ENCODE measurements around the gene PCBP2. TPM values are rescaled to one million over a fixed set of nuclear protein-coding genes. Genes with fewer than 3 reads are reported as not detected.

PCBP2 gene
- total RNA-seq, 1 donor from 2014 or later, result 520 TPM

DNA sequence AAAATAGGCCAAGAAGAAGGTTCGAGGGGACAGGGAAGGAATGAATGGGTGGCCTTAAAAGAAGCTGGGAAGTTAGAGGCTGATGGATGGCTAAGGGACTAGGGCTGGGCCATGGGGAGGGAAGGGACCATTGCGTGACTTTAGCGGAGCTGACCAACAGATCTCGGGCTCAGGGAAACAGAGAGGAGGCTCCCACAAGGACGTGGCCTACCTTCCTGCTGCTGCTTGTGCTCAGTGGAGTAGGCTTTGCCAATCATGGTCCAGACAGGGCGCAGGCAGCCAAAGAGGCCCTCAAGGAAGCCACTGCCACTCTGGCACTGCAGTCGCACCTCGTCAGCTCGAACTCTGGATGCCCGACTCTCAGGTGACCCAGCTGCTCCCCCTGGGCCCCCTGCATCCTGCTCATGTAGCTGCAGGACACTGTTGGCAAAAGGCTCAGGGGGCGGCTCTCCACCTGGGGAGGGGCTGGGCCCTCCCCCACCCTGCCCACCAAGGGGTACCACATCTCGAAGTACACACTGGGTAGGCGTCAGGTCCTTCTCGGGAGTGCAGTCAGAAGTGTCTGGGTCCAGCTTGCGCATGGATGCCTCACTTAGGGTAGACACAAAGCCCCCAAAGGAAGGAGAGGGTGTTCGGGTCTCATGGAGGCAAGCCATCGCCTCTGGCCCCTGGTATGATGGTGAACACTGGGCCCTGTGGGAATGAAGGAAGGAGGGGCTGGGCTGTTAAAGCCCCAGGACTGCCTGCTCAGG is 35.0 kb downstream of the PCBP2 start:
- peak; percentile 70 for DNase-seq (ENCODE audit: low spot score)
- intact Hi-C loops (cut with DNase I), result no loop called here

DNA sequence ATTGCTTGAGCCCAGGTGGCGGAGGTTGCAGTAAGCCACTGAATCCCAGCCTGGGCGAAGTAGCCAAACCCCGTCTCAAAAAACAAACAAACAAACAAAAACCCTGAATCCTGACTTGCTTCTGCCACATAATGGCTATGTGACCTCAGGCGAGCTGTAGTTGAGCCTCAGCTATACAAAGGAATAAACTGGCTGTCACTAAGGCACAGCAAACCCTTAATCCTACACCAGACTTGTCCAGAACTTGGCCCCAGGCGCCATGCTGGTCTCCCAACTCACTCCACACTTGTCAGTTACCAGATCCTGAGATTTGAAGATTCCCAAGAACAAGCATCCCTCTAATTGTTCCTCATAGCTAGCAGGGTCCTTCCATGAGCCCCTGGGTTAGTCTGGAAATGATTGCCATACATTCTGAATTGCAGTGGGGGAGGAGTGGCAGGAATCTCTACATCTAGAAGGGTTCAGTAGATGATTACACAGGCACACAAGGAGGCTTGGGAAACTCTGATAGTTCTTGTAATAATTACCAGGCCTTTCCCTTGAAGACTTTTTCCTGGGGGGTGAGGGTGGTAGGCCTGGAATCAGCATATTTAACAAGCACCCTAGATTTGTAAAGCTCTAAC is 37.5 kb downstream of the PCBP2 start:
- DNase-seq (ENCODE audit: low spot score), result no peak
- intact Hi-C loops (cut with DNase I), result no loop called here

DNA sequence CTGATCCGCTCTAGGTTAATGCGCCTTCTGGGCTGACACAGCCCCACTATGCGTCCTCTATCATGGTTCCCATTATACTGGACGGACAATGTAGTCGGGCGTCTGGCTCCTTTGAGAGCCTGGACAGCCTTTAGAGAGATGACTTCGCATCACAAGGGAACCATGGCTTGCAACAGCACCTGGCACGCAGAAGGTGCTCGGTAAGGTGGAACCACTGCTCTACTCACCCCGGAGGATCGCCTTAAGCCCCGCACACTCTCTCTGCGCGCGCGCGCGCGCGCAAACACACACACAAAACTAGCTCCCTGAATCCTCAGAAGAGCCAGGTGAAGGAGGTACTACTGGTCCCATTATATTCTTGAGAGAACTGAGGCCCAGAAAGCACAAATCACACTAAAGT is 40.3 kb downstream of the PCBP2 start:
- intact Hi-C loops (cut with DNase I), result no loop called here
- no peak for DNase-seq (ENCODE audit: low spot score)

GRCh38 chr12:53492830-53493609 is 41.1 kb downstream of the PCBP2 start:
- intact Hi-C loops (cut with DNase I), result no loop called here
- DNase-seq (ENCODE audit: low spot score), result peak; percentile 98

DNA sequence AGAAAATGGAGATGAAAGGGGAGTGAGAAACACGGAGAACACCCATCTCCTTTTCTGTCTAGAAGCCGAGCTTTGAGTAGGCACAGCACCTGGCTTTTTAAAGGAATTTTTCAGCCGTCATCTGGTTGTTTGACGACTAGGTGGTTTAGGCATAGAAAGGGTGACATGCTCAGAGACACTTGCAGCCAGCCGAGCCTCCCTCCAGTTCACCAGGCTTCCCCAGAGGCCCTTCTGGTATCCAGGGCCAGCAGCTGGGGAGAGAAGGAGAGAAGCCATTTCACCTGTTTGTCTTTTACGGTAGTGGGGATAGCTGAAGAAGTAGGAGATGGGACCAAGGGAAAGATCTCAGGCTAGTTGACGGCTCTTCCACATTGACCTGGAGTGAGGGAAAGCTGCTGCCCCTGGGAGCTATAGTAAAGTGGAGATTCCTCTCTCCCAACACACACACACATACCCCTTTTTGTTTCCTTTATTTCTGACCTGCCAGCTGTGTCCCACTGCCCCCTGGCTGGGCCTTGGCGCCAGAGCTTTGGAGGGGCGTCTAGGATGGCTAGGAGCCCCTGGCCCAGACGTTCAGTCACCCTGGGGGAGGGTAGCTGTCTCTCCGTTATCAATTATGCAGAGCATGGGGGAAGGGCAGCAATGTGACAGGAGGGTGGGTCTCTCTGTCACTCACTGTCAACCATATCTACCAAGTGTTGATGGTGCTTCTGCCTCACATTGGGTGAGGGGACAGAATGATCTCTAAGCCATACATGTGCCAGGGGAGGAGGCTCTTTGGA is 41.9 kb downstream of the PCBP2 start:
- DNase-seq (ENCODE audit: low spot score), result no peak
- intact Hi-C loops (cut with DNase I), result no loop called here

- intact Hi-C loops (cut with DNase I), result no loop called here
- DNase-seq (ENCODE audit: low spot score), result no peak
Measured at GRCh38 chr12:53495903-53496751, 44.2 kb downstream of the PCBP2 start.

DNA sequence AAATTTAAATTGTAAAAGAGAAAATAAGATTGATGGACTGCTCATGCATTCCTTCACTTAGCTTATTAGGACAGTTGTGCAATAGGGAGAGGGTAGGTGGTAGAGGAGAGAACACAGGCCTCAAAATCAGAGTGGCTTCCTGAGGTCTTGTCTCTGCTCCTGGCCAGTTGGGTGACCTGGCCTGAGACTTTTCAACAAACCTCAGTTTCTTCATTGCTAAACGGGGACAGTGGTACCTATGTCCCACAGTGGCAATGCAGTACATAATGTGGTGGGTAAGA is 44.8 kb downstream of the PCBP2 start:
- no peak for DNase-seq (ENCODE audit: low spot score)
- intact Hi-C loops (cut with DNase I), result no loop called here

DNA sequence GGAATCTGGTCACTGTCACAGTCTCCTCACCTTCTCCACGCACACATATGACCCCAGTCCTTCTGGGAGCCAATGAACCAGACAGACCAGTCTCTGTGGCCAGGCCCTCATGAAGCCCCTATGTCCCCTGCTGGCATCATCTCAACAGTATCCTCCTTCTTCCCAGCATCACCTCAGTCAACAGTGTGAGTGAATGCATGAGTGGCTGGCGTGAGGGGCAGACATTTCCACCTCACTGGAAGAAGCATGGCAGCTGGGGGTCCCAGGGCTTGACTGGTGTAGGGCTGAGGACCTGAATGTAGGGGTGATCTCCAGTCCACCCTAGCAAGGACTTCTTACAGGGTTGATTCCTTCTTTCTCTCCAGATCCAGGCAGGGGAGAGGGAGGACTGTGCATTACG is 45.6 kb downstream of the PCBP2 start:
- DNase-seq (ENCODE audit: low spot score), result no peak
- intact Hi-C loops (cut with DNase I), result no loop called here

- DNase-seq (ENCODE audit: low spot score), result no peak
- intact Hi-C loops (cut with DNase I), result no loop called here
Measured at GRCh38 chr12:53498235-53498630, 46.3 kb downstream of the PCBP2 start.

DNA sequence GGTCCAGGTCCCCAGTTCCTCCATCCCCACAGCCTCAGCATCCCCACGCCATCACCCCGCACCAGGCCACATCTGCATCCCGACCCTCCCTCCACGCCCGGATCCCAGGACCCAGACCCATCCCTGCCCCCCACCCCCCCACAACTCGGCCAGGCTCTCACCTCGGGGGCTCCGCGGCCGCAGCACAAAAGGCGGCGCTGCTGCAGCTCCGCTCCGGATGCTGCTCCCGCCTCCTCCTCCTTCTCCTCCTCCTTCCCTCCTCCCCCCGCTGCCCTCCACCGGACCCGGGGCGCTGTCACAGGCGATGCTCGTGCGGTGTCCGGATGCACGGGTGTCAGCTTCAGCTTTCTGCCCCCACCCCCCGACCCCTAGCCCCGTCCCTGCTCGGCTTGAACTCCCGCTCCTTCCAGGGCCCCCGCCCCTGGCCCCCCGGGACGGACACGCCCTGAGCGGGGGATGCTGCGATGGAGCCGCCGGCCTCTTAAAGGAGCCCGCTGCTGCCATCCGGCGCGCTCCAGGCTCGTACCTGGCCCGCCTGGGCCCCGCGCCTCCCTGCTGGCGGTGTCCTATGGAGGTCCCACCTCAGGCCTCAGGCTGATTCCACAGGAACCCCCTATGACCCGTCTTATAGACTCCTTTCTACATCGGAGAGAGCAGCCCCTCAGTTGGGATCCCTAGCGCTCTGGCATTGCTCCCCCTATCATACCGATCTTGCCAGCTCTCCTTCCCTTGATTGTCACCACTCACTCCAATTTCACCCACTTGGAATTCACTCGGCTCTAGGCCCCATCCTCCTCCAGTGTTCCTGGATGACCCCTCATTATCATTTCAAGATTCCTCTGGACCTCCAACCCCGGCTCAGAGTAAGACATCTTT is 47.6 kb downstream of the PCBP2 start, which contains the start of gene MAP3K12:
MAP3K12 (minus strand) TSS at position 193 of the 876 bp plus-strand sequence. CDS start 12,067 bp downstream, outside the sequence.
- intact Hi-C loops (cut with DNase I), result no loop called here
- peak; percentile 84 for DNase-seq (ENCODE audit: low spot score)

DNA sequence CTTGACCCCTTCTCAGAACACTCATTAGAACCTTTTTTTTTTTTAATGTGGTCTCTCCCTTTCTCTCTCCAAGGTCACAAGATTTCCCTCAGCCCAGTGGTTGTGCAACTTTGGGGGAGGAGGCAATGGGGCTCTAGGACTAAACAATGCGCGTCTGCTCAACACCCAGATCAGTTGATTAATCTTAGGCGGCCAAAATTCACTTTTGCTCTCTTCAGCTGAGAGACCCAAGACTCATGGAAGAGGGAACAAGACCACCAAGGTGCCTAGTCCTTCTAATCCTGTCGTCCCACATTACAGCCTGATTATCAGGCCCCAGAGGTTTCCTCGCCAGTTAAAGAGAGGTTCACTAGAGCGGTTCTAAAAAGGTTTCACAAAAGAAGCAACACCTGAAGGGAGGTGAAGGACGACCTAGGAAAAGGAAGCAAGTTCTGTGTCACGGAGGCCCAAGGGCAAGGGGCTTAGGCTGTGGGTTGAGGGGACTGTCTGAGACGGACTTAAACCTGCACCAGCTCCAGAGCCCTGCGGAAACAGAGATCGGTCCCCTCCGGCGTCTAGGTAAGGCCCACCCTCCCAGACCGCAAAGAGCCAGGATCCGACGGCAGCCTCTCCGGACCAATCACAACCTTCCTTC is 48.4 kb downstream of the PCBP2 start:
- no peak for DNase-seq (ENCODE audit: low spot score)
- intact Hi-C loops (cut with DNase I), result no loop called here

DNA sequence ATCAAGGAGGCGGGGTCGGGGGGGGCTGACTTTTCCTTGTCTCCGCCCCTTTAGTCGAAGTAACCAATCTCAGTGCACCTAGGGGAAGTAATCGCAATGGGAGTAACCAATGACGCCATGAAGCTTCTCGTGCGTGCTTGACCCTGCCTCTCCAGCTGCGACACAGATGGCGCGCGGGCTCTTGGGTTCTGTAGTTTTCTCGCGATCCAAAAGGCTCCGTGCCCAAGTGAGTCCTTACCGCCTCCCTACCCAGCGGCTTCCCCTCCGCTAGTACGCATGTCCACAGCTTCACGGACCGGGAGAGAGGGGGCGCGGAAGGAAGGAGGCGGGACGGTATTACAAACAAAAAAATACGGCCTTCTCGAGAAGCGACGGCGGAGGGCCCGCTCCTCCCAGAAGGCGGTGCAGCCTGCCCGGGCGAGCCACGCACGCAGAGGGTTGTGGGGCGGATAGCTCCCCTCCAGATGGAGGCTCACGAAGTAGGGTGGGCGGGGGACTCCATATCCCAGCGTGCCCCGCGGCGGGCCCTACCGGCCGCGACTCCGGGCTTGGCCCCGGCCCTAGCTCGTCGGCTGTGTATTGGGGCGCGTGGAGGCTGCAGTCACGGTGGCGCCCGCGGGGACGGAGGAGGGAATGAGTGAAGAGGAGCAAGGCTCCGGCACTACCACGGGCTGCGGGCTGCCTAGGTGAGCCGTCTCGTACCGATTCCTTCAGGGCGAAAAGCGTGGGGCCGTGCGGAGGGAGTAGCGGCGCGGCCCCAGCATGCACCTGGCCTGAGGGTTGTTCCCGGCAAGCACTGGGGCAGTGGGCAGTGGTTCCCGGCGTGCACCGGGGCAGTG is 49.1 kb downstream of the PCBP2 start, which contains the start of gene TARBP2:
TARBP2 (plus strand) TSS at position 508 of the 839 bp plus-strand sequence; CDS start at position 634, 126 bp downstream.
- peak; percentile 99 for DNase-seq (ENCODE audit: low spot score)
- intact Hi-C loops (cut with DNase I), result loop anchor here (1.0 kb wide), 1 partner anchor 49 kb away; the partner anchor contains the start of gene PCBP2

- intact Hi-C loops (cut with DNase I), result loop anchor here (1.0 kb wide), 1 partner anchor 49 kb away; the partner anchor contains the start of gene PCBP2
- no peak for DNase-seq (ENCODE audit: low spot score)
Measured at GRCh38 chr12:53501615-53502181, 49.8 kb downstream of the PCBP2 start.

DNA sequence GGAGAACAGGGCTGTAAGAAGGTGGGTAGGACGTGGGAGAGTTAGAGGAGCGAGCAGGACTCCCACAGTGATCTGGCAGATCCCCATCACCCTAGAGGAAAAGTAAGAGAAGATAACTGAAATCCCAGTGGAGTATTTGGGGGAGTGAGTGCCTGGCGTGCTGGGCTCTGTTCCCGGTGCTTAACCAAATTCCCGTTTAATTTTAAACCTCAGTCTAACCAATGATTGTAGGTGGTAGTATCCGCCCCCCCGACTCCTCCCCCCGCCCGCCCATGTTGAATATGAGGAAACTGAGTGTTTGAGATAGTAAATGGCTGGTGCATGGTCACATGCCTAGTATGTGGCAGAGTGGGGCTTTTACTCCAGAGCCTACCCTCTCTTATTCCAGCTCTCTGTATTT is 50.4 kb downstream of the PCBP2 start:
- intact Hi-C loops (cut with DNase I), result no loop called here
- DNase-seq (ENCODE audit: low spot score), result no peak

- intact Hi-C loops (cut with DNase I), result no loop called here
Measured at GRCh38 chr12:53502983-53503728, 51.3 kb downstream of the PCBP2 start.

More at GRCh38 chr12:53502983-53503728, 51.3 kb downstream of the PCBP2 start:
- no peak for DNase-seq (ENCODE audit: low spot score)

Data from cardiac septum (tissue), 1 donor.